Stimulated activated naive CD4-positive, alpha-beta T cell (primary cell): ENCODE results near the gene COPG2.
"Not testable (repeated sequence)": the region's sequence is repeated elsewhere in the genome, so short reads cannot be mapped to it uniquely, and the experiment has no call there.

Source experiments
- DNase-seq, 6 experiments: peaks; one replicate each; lab custom pipeline; 2025; lab: John Stamatoyannopoulos, UW

COPG2 gene

DNA sequence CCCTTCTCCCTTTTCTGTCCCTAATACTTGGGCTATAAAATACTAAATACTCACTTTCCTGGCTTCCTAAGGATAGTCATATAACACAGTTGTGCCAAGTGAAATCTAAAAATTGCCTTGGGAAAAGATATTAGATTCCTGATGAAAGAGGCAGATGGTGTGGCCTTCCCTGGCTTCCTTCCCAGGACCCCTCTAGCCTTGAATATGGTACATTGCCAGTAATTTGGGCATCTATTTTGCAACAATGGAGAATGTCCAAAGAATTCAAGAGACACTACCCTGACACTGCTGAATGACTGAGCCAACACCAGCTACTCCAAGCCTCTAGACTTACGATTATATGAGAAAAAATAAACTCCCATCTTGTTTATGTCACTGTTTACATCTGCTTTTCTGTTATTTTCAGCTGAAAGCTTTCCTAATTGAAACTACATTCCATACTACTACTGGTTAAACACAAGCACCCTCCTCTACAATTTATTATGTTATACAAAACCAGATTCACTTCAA, 17.9 kb downstream of the COPG2 start:
- no peak for DNase-seq

DNA sequence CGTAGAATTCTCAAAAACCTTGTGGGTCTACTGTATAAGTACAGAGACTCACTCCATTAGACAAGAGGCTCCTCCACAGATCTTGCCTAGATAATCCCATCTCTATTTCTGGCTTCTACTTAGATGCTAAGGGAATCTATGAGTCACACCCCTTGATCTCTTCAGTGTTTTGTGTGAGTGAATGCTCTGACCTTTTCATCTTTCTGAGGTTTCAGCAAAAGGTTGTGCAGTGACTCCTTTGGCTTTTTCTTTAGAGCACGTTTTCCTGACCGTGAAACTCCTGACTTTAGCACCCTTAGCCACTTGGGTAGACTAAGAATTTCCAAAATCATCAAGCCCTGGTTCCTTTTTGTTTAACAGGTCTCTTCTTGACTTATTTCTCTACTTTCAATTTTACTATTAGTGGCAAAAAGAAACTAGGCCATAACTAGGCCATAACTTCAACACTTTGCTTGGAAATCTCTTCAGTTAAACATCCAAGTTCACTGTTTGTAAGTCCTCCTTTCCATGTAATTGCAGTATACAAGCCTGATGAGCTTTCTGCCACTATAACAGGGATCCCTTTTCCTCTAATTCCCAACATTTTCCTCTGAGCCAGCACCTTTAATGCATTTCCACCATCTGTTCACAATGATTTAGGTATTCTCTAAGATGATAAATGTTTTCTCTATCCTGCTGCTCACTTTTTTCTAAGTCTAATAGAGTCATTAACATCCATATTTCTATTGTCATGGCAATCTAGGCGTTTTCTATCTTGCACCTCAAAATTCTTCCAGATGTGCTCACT, 19.4 kb downstream of the COPG2 start:
- no peak for DNase-seq

DNA sequence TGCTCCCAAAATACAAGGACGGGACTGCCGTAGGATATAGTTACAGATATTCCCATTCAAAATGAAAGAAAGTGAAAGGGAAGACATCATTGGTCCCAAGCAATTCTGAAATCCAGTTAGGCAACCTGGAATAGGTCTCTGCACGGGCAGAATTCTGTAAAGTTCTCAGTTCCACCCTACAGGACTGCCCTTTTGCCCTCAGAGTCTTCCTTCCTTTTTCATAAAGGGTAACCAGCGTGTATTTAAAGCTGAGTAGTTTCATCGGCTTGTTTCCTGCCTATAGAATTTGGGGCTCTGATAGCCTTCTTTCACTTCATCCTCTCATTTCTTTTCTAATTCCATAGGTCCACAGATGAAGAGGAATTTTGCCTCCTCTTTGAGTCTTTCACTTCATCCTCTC, 20.0 kb downstream of the COPG2 start:
- DNase-seq = no peak

DNA sequence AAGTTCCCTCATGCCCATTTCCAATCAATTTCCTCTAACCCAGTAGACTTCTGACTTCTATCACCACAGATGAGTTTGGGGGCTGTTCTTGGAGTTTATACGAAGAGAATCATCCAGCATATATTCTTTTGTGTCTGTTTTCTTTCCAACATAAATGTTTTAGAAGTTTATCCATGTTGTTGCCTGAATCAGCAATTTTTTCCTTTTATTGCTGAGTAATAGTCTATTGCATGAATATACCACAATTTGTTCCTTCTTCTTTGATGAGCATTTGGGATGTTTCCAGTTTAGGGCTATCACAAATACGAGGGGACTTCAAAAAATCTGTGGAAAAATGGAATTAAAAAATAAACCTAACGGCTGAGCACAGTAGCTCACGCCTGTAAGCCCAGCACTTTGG, 26.2 kb downstream of the COPG2 start:
- no peak for DNase-seq

DNA sequence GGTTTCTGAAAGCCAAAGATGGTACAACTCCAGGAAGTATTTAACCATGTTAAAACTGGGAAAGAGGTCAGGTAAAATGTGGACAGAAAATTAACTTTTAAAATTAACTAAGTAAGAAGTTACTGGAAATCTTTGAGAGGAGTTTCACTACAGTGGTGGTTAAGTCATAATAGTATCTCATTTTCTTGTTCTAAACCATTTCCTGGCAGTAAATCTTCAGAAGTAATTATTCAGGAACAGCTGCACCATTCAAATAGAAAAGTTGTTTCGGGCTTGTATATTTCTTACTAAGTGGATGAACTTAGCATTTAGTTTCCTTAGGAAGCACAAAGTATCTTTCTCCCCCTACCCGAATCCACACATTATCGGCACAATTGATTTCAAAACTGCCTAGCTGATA, 27.1 kb downstream of the COPG2 start:
- DNase-seq = no peak

DNA sequence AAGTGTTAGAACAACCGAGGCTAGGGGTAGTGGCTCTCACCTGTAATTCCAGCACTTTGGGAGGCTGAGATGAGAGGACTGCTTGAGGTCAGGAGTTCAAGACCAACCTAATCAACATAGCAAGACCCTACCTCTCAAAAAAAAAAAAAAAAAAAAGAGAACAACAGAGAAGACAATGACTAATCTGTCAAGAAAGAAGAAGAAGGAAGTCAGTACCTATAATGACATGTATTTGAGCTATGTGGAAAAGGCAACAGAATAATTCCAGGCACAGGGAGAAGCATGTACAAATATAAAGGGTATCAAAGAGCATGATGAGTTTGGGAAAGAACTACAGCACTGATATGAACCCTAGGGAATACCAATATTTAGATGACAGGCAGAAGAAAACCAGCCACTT, 27.5 kb downstream of the COPG2 start:
- DNase-seq = no peak

DNA sequence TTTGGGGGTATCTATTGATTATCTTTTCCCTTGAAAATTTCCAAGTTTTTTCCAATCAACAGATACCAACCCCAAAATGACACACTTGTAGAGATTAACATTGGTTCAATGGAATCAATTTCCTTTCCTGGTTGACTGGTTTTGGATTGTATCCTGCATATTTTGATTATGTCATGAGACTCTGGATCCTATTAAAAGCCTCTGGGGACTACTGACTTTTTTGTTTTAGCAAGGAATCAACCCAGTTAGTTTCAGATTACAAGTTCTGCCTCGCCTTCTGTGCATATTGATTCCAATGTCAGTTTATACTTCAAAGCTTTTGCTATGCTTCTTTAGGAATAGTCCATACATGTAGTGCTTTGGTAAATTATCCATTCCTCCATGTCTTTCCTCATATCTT, 29.2 kb downstream of the COPG2 start:
- no peak for DNase-seq

DNA sequence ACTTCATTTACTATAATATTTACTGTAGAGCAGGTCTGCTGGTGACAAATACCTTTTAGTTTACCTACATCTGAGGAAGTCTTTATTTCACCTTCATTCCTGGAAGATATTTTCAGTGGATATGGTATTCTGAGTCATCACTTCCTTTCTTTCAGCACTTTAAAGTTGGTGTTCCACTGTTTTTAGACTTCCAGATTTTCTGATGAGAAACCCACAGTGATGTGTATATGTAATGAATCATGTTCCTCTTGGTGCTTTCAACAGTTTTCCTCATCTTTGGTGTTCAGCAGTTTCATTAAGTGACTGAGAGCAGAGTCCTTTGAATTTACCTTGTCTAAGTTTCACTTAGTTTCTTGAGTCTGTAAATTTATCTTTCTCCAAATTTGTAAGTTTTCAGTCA, 36.4 kb downstream of the COPG2 start:
- DNase-seq = no peak

DNA sequence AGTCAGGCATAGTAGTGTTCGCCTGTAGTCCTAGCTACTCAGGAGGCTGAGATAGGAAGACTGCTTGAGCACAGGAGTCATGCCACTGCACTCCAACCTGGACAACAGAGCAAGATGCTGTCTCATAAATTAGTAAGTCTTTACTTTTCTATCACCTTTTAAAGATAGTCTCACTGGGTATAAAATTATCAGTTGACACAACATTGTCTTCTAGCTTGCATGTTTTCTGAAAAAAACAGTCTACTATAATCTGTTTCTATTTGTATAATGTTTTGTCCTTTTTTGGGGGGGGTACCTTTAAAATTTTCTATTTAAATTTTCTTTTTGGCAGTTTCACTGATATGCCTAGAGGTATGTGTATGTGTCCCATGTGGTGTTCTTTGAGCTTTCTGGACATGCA, 39.6 kb downstream of the COPG2 start:
- DNase-seq = no peak

DNA sequence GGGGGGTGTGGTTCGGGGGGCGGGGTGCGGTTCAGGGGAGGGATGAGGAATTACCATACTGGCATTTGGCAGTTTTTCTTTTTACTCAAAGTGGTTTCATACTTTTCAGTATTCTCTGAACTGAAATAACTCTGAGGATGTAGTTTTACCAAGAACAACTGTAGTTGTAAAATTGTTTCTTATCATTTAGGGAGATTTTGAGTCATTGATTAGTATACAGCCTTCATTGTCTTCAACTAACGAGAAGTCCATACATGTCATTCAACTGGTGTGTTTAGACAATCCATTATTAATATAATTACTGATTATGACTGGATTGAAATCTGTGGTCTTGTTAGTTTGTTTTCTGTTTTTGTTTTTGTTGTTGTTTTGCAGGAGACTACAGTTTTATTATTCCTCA, 40.8 kb downstream of the COPG2 start:
- no peak for DNase-seq

DNA sequence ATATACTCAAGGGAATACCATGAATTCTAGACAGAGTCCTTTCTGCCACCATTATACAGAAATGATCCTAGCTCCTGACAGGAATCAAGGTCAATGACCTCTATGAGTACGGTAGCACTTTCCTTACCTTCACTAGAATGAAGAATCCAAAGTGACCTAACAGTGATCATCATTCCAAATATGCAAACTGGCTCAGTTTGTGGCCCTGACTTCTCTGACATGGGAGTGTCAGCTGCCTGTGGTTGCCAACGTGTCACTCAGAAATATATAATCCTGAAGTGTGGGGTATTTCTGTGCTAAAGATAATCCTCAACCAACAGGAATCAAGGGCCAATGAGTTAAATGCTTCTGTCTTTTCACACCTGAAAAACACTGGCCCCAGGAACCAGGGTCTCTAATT, 45.7 kb downstream of the COPG2 start:
- no peak for DNase-seq

DNA sequence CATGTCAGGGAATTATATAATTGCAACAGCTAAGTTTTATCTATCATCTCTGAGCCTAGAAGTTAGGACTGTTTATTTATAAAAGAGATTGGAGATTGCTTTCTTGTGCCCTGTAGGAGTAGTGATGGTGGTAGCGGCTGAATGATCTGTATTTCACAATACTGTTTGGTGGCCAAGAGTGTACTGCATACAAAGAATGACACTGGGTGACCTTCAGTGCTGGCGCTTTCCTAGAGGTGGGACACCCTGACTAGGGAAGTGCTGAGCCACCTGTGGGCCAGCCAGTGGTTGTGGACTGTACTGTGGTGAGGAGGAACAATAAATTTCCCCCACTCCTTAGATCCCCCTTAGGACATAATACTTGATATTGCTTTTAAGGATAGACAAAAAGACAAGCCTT, 53.0 kb downstream of the COPG2 start:
- no peak for DNase-seq

DNA sequence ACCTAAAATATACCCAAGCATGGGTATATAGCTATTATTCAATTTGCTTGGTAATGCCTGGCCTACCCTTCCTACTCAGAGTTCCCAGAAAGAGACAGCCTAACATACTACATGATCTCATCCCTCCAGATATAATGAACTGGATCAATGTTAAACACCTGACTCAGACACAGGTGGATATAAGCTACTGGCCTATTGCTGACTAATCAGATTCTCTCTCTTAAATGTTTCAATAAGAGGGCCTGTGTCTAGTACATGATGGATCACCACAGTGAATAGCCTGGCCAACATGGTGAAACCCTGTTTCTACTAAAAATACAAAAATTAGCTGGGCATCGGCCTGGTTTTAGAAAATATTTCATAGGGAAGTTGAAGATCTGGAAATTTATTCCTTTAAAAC, 54.1 kb downstream of the COPG2 start:
- no peak for DNase-seq

DNA sequence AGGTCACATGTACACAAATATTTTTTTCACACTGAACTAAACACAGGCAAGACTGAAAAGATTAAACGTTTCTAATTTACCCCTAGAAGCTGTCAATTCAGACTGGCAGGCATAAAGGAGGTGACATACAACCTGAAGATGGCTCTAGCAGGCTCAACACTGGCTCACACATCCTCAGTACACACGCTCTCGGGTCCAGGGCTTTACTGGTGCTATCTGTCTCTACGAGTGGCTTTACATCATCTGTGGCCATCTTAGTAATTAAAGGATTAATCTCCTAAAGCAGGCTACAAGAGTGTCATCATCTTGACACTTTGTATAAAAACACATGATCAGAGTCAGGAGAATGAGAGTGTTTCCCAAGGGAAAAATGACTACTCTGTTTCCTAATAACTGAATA, 57.3 kb downstream of the COPG2 start:
- DNase-seq = no peak

DNA sequence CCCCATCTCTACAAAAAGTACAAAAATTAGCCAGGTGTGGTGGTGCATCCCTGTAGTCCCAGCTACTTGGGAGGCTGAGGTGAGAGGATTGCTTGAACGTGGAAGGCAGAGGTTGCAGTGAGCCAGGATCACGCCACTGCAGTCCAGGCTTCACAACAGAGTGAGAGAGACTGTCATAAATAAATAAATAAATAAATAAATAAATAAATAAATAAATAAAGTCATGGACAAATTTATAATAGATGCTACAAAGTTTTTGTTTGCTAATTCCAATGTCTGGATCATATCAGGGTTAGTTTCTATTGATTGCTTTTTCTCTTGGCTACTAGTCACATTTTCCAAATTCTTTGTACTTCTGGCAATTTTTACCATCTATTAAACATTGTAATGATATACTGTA, 61.5 kb downstream of the COPG2 start:
- not testable (repeated sequence) for DNase-seq

DNA sequence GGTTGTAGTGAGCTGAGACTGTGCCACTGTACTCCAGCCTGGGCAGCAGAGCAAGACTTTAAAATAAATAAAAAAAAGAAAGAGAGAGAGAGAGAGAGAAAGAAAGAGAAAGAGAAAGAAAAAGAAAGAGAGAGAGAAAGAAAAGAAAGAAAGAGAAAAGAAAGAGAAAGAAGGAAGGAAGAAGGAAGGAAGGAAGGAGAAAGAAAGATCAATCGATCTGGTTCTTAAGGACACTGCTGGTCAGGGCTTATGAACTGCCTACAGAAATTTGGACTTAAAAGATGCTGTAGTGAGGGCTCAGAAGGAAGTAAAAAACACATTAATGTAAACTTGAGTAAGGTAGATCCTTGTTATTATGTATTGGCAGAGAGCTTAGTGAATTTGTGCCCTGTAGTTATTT, 62.4 kb downstream of the COPG2 start:
- no peak for DNase-seq

DNA sequence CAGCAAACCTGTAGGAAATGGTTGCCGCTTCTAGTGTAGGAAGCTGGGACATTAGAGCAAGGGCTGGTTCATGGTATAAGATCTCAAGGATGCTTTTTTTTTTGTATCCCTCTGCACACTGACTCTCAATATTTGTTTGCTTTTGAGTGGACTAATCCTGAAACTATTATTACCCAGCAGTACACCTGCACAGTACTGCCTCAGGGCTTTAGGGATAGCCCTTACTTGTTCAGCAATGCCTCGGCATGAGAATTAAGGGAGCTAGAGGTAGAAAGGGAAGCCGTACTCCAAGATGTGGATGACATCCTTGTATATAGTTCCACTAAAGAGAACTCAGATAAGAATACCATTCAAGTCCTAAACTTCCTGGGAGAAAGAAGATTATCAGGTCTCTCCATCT, 70.5 kb downstream of the COPG2 start:
- no peak for DNase-seq

DNA sequence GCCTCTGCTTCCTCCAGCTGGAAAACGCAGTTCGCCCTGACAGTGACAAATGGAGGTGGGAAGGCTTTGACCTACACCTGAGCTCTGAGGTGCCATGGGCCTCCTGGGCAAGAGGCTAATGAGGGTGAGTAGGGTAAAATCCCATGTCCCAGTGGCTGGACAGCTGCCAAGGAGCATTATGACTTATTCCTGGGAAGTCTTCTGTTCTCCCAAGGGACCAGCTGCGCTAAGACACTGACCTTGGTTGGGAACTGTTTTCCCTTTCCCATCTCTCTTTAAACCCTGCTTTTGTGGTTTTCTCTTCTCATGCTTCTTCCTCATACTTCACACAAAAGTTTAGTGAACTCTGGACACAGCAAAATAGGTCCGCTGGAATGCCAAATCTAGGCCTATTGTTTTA, 72.6 kb downstream of the COPG2 start:
- DNase-seq = no peak

DNA sequence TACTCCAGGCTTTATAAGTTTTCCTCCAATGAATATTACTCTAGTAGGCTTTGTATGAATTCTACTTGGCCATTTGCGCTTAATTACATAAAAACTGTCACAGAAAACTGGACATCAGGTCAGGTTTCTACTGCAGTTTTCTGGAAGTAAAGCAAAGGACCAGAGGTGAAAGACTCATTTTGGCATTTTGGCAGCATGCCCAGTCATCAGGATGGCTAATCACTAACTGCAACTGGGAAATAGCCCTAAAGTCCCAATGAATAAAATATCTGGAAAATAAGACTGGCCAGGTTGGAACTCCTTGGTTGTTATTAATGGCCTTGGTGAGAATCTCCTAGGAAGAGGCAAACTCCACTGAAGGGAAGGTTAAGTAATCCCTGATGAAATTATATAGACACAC, 75.5 kb downstream of the COPG2 start:
- DNase-seq = no peak

DNA sequence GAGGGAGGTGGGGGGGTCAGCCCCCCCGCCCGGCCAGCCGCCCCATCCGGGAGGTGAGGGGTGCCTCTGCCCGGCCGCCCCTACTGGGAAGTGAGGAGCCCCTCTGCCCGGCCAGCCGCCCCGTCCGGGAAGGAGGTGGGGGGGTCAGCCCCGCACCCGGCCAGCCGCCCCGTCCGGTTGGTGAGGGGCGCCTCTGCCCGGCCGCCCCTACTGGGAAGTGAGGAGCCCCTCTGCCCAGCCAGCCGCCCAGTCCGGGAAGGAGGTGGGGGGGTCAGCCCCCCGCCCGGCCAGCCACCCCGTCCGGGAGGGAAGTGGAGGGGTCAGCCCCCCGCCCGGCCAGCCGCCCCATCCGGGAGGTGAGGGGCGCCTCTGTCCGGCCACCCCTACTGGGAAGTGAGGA, 77.1 kb downstream of the COPG2 start:
- not testable (repeated sequence) for DNase-seq

DNA sequence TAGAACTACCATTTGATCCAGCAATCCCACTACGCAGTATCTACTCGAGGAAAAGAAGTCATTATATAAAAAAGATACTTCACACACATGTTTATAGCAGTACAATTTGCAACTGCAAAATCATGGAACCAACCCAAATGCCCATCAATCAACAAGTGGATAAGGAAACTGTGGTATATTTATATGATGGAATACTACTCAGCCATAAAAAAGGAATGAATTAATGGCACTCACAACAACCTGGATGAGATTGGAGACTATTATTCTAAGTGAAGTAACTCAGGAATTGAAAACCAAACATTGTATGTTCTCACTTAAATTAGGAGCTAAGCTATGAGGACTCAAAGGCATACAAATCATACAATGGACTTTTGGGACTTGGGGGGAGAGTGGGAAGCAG, 82.6 kb downstream of the COPG2 start:
- not testable (repeated sequence) for DNase-seq

DNA sequence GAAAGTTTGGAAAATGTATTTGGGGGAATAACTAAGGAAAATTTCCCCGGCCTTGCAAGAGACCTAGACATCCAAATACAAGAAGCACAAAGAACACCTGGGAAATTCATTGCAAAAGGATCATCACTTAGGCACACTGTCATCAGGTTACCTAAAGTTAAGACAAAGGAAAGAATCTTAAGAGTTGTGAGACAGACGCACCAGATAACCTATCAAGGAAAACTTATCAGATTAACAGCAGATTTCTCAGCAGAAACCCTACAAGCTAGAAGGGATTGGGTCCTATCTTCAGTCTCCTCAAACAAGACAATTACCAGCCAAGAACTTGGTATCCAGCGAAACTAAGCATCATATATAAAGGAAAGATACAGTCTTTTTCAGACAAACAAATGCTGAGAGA, 93.4 kb downstream of the COPG2 start:
- not testable (repeated sequence) for DNase-seq

DNA sequence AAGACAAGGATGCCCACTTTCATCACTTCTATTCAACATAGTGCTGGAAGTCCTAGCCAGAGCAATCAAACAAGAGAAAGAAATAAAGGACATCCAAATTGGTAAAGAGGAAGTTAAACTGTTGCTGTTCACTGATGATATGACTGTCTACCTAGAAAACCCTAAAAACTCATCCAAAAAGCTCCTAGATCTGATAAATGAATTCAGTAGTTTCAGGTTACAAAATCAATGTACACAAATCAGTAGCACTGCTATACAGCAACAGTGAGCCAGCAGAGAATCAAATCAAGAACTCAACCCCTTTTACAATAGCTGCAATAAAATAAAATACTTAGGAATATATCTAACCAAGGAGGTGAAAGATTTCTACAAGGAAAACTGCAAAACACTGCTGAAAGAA, 98.4 kb downstream of the COPG2 start:
- not testable (repeated sequence) for DNase-seq

DNA sequence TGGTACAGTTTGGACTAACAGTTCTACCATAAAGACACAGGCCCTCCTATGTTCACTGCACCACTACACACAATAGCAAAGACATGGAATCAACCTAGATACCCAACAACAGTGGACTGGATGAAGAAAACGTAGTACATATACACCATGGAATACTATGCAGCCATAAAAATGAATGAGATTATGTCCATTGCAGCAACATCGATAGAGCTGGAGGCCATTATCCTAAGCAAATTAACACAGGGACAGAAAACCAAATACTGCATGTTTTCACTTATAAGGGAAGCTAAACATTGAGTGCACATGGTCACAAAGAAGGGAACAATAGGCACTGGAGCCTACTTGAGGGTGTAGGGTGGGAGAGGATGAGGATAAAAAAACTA, 101.7 kb downstream of the COPG2 start:
- DNase-seq = no peak
